H1 (cell line): ENCODE results near the gene RAB10. TPM values are rescaled to one million over a fixed set of nuclear protein-coding genes. Genes with fewer than 3 reads are reported as not detected.

Experiments used
- CTCF ChIA-PET: fragments of 300-600 bp; sonication (Branson Sonifier 250); formaldehyde crosslinking; loops from one replicate; lab custom pipeline; 2021; ENCODE audit not compliant: partially characterized antibody; lab: Charles Lee
- POLR2A ChIA-PET: fragments of 300-600 bp; sonication (Branson Sonifier 250); formaldehyde crosslinking; loops from one replicate; lab custom pipeline; 2021; ENCODE audit warnings: inconsistent platforms; ENCODE audit not compliant: partially characterized antibody; lab: Charles Lee
- DNase-seq, 2 experiments: peaks; one replicate each; pipeline versions ENCODE4 v3.0.0 to v3.0.0-alpha.2; 2010 to 2022; ENCODE audit warnings: low spot score in 2 of 2, low read depth in 1 of 2, mixed read lengths in 1 of 2
- FAIRE-seq: peaks from 2 replicates; lab custom pipeline; 2011; peaks lifted over from hg19 to GRCh38; lab: Jason Lieb, UNC
- H2AFZ ChIP-seq: 2 replicates; pipeline ENCODE4 v1.8.1; 2012; ENCODE audit warnings: low read length, inconsistent platforms
- H2AK5ac ChIP-seq: 2 replicates; pipeline ENCODE4 v1.6.1; 2013; ENCODE audit warnings: low read depth, low read length
- H2BK120ac ChIP-seq: replicated peaks from 2 replicates; pipeline ENCODE3; 2013; ENCODE audit warnings: low read depth, low read length, inconsistent platforms
- H2BK12ac ChIP-seq: 2 replicates; pipeline ENCODE4 v1.6.1; 2013; ENCODE audit warnings: low read depth, low read length
- H2BK15ac ChIP-seq: 2 replicates; pipeline ENCODE4 v1.6.1; 2013; ENCODE audit warnings: low read length
- H2BK20ac ChIP-seq: 2 replicates; pipeline ENCODE4 v1.6.1; 2013; ENCODE audit warnings: low read length
- H2BK5ac ChIP-seq: 2 replicates; pipeline ENCODE4 v1.6.1; 2013; ENCODE audit warnings: low read depth, low read length
- H3K14ac ChIP-seq: 2 replicates; pipeline ENCODE4 v1.6.1; 2013; ENCODE audit warnings: inconsistent platforms; ENCODE audit not compliant: insufficient read length
- H3K18ac ChIP-seq: 2 replicates; pipeline ENCODE4 v1.6.1; 2013; ENCODE audit warnings: low read length; ENCODE audit errors: extremely low read depth
- H3K23ac ChIP-seq: 2 replicates; pipeline ENCODE4 v1.6.1; 2013; ENCODE audit warnings: inconsistent platforms; ENCODE audit not compliant: insufficient read length
- H3K23me2 ChIP-seq: 2 replicates; pipeline ENCODE4 v1.6.1; 2013; ENCODE audit warnings: low read depth, low read length
- H3K27ac ChIP-seq: 2 replicates; pipeline ENCODE4 v1.6.1; 2011; ENCODE audit warnings: low read depth, low read length, inconsistent platforms
- H3K27me3 ChIP-seq, 4 experiments: replicated peaks in 1 of 4; 1 replicate in 1 of 4; 2 replicates in 3 of 4; pipeline versions ENCODE4 v1.6.1 to v1.8.1; 2011 to 2013; ENCODE audit warnings: low read length in 3 of 4, mild to moderate bottlenecking in 3 of 4, inconsistent platforms in 2 of 4, mixed read lengths in 2 of 4, moderate library complexity in 1 of 4; ENCODE audit not compliant: control insufficient read depth in 3 of 4, insufficient read depth in 3 of 4; ENCODE audit errors: extremely low read depth in 1 of 4
- H3K36me3 ChIP-seq, 4 experiments: 2 replicates each; pipeline versions ENCODE4 v1.6.1 to v1.8.1; 2011 to 2013; ENCODE audit warnings: mild to moderate bottlenecking in 4 of 4, low read length in 3 of 4, moderate library complexity in 2 of 4, control low read depth in 1 of 4, inconsistent platforms in 1 of 4; ENCODE audit not compliant: insufficient read depth in 4 of 4, control insufficient read depth in 2 of 4
- H3K4ac ChIP-seq: replicated peaks from 2 replicates; pipeline ENCODE3; 2013; ENCODE audit warnings: low read length, low read depth, mixed read lengths, inconsistent platforms; ENCODE audit not compliant: insufficient read length
- H3K4me1 ChIP-seq, 4 experiments: replicated peaks in 1 of 4; 1 replicate in 1 of 4; 2 replicates in 3 of 4; pipeline versions ENCODE4 v1.6.1 to v1.8.1; 2011 to 2013; ENCODE audit warnings: low read length in 3 of 4, inconsistent platforms in 2 of 4, mixed read lengths in 1 of 4; ENCODE audit not compliant: insufficient read depth in 4 of 4, control insufficient read depth in 3 of 4
- H3K4me2 ChIP-seq, 2 experiments: 2 replicates each; pipeline versions ENCODE4 v1.6.1 to v1.8.1; 2011 to 2013; ENCODE audit warnings: low read depth in 2 of 2, low read length in 2 of 2, control low read depth in 1 of 2, inconsistent platforms in 1 of 2, mild to moderate bottlenecking in 1 of 2; ENCODE audit not compliant: insufficient read depth in 1 of 2
- H3K4me3 ChIP-seq, 4 experiments: fragments of 200-600, 300-600 bp in 1 of 4; sonication (generic), shearing (Covaris generic), sonication (Bioruptor Twin) in 1 of 4; 2 replicates each; pipeline versions ENCODE4 v1.5.1 to v1.8.1; 2011 to 2016; ENCODE audit warnings: low read length in 4 of 4, low read depth in 3 of 4, control low read depth in 2 of 4, inconsistent platforms in 2 of 4, mild to moderate bottlenecking in 2 of 4, mixed read lengths in 1 of 4, moderate library complexity in 1 of 4; ENCODE audit not compliant: insufficient read depth in 2 of 4; ENCODE audit errors: extremely low read depth in 1 of 4
- H3K56ac ChIP-seq: replicated peaks from 2 replicates; pipeline ENCODE3; 2013; ENCODE audit warnings: low read depth, mild to moderate bottlenecking, mixed read lengths, low read length, inconsistent platforms; ENCODE audit not compliant: insufficient read length
- H3K79me1 ChIP-seq: 2 replicates; pipeline ENCODE4 v1.6.1; 2013; ENCODE audit warnings: low read depth, low read length, control low read depth
- H3K79me2 ChIP-seq, 2 experiments: 2 replicates each; pipeline versions ENCODE4 v1.6.1 to v1.8.1; 2012 to 2013; ENCODE audit warnings: low read length in 2 of 2, mild to moderate bottlenecking in 2 of 2, inconsistent platforms in 1 of 2; ENCODE audit not compliant: insufficient read depth in 2 of 2, control insufficient read depth in 1 of 2
- H3K9ac ChIP-seq, 4 experiments: replicated peaks in 1 of 4; 1 replicate in 1 of 4; 2 replicates in 3 of 4; pipeline versions ENCODE4 v1.6.1 to v1.8.1; 2011 to 2013; ENCODE audit warnings: low read depth in 3 of 4, low read length in 3 of 4, control low read depth in 2 of 4, mild to moderate bottlenecking in 2 of 4, moderate library complexity in 2 of 4, inconsistent platforms in 1 of 4; ENCODE audit errors: extremely low read depth in 1 of 4
- H3K9me3 ChIP-seq, 2 experiments: 2 replicates each; pipeline versions ENCODE4 v1.6.1 to v1.8.1; 2012 to 2013; ENCODE audit warnings: mild to moderate bottlenecking in 2 of 2, moderate library complexity in 2 of 2, control low read depth in 1 of 2, inconsistent platforms in 1 of 2, low read depth in 1 of 2, low read length in 1 of 2, mixed read lengths in 1 of 2; ENCODE audit not compliant: insufficient read depth in 2 of 2
- H4K20me1 ChIP-seq, 2 experiments: replicated peaks in 1 of 2; 2 replicates each; pipeline versions ENCODE3 to v1.8.1; 2011 to 2013; ENCODE audit warnings: inconsistent platforms in 2 of 2, low read length in 2 of 2, mild to moderate bottlenecking in 1 of 2; ENCODE audit not compliant: insufficient read depth in 2 of 2, control insufficient read depth in 1 of 2
- H4K5ac ChIP-seq: 2 replicates; pipeline ENCODE4 v1.6.1; 2013; ENCODE audit warnings: low read length, low read depth, mixed read lengths, inconsistent platforms; ENCODE audit not compliant: insufficient read length
- H4K8ac ChIP-seq: 2 replicates; pipeline ENCODE4 v1.8.0; 2013; ENCODE audit warnings: mild to moderate bottlenecking, moderate library complexity, low read length, inconsistent platforms; ENCODE audit not compliant: insufficient read depth; ENCODE audit errors: extremely low read depth
- H4K91ac ChIP-seq: replicated peaks from 2 replicates; pipeline ENCODE3; 2013; ENCODE audit warnings: low read length, mixed read lengths, inconsistent platforms; ENCODE audit not compliant: insufficient read length
- BCL11A ChIP-seq, 2 experiments: IDR thresholded peaks; one replicate each; pipeline ENCODE4 v1.6.1; 2011; ENCODE audit warnings: low read depth in 2 of 2, low read length in 2 of 2, mild to moderate bottlenecking in 2 of 2
- EGR1 ChIP-seq: IDR thresholded peaks from 2 replicates; pipeline ENCODE4 v1.6.1; 2011; ENCODE audit warnings: low read depth, low read length, borderline replicate concordance
- HDAC2 ChIP-seq, 2 experiments: fragments of 300-600 bp in 1 of 2; sonication (generic) in 1 of 2; IDR thresholded peaks; 2 replicates each; pipeline ENCODE4 v1.6.1; 2011 to 2012; ENCODE audit warnings: low read depth in 2 of 2, low read length in 2 of 2, mild to moderate bottlenecking in 2 of 2, moderate library complexity in 2 of 2, borderline replicate concordance in 1 of 2, inconsistent platforms in 1 of 2
- HDAC6 ChIP-seq: IDR thresholded peaks from one replicate; pipeline ENCODE4 v1.7.1; 2012; ENCODE audit warnings: low read depth, mild to moderate bottlenecking, inconsistent platforms, low read length, moderate library complexity
- NANOG ChIP-seq: IDR thresholded peaks from 2 replicates; pipeline ENCODE4 v1.6.1; 2011; ENCODE audit warnings: low read length, low read depth, mild to moderate bottlenecking, inconsistent platforms; ENCODE audit not compliant: insufficient read depth, poor library complexity, severe bottlenecking
- NRF1 ChIP-seq: IDR thresholded peaks from 2 replicates; pipeline ENCODE4 v1.6.1; 2011; ENCODE audit warnings: mild to moderate bottlenecking, low read depth, low read length, improper control_type of control experiment
- PHF8 ChIP-seq: fragments of 200-600 bp; sonication (generic); conservative IDR thresholded peaks from 2 replicates; pipeline ENCODE4 v1.7.1; 2012; ENCODE audit warnings: low read depth, mild to moderate bottlenecking, inconsistent platforms, low read length, moderate library complexity
- TAF7 ChIP-seq: optimal IDR thresholded peaks from 2 replicates; pipeline ENCODE3; 2011; ENCODE audit warnings: low read depth, mild to moderate bottlenecking, inconsistent platforms, low read length, moderate library complexity, borderline replicate concordance
- TCF12 ChIP-seq: IDR thresholded peaks from 2 replicates; pipeline ENCODE4 v1.6.1; 2011; ENCODE audit warnings: low read depth, mild to moderate bottlenecking, low read length
- WGBS, 2 experiments: shearing (Covaris generic) in 1 of 2; methylation state at CpG; one replicate each; pipeline versions ENCODE4 v1.1.6 to v1.1.7; 2013 to 2015; ENCODE audit warnings: low lambda C conversion rate in 2 of 2, mixed read lengths in 2 of 2, inconsistent platforms in 1 of 2, low coverage in 1 of 2, missing lambda C conversion rate in 1 of 2; ENCODE audit not compliant: insufficient replicate concordance in 2 of 2, insufficient coverage in 1 of 2, insufficient read length in 1 of 2; ENCODE audit errors: extremely low coverage in 1 of 2, missing lambda C conversion rate in 1 of 2; 5-methylcytosine and 5-hydroxymethylcytosine counted together
- polyA plus RNA-seq, 7 experiments: library from polyadenylated mRNA; depleted of rRNA in 3 of 7; stranded (reverse) in 5 of 7; unstranded in 2 of 7; fragments of >200 nt in 5 of 7; fragments of 200-250 nt in 2 of 7; gene quantifications; 1 replicate in 5 of 7; 2 replicates in 1 of 7; 4 replicates in 1 of 7; pipeline versions ENCODE4 v1.2.1 to v1.2.3, GENCODE V29; 2011 to 2013; ENCODE audit warnings: missing spikeins in 2 of 7, mixed read lengths in 2 of 7
- total RNA-seq: library from RNA; stranded (reverse); fragmentation: NEBNext Ultra II Directional; extraction: Animal tissue kit (Norgen Biotek cat#: 25700); gene quantifications from 2 replicates; pipeline ENCODE4 v1.2.1, GENCODE V29; 2021

Gene RAB10
- total and polyA plus RNA-seq, 2 of the 8 experiments (the other 6 are each of a cell fraction or from before 2014, with no cell fraction given): 42.6 to 136 TPM

DNA sequence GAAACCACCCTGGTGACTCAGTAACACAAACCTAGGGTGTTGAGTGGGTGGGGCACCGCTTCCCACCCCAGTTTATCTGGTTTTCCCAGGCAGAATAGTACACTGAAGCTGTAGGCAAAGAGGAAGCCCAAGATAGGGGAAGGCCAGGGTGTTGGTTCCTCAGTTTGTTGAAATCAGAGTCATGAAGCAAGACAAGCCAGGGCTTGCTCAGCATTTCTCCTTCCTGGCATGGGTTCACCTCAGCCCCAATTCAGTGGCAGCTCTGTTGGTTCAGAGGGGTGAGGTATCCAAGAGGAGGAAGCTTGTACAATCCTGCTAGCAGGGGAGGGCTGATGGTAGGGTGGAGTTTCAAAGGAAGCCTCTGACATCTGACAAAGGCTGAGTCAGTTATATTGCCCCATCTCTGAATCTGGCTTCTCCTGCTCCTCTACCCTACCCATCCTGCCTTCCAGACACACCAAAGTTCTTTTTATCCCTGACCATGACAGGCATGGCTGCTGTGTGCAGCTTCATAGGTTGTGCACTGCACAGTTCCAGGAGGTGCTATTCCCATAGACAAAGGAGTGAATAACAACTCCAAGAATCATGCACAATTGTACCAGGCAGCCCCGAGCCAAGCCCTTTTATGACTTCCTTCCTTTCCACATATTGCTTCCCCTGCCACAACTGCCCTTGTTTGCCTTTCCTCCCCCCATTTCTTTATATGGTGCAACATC lies 24.9 kb upstream of the RAB10 start:
- Histone ChIP-seq H3K36me3 (no peaks in the 10 kb centered on the region), H3K4me2 (no peak overlapping the region), H3K18ac (no peak overlapping the region), H3K9ac (no peak overlapping the region), H2BK120ac (no peak overlapping the region), H3K27ac (no peak overlapping the region), H3K27me3 (no peaks in the 10 kb centered on the region), H2AK5ac (no peak overlapping the region), H3K79me2 (no peaks in the 10 kb centered on the region), H2BK15ac (no peak overlapping the region), H2BK20ac (no peak overlapping the region; the same call in 1 of the 2 replicates)
- ChIA-PET POLR2A (interaction anchor here (3.7 kb wide), 1 partner anchor 25 kb away, joined by 16 read pairs; the partner anchor contains the start of gene RAB10), CTCF (interaction anchor here (1.5 to 2.0 kb wide), 3 partner anchors 9 to 22 kb away, joined by 4 to 7 read pairs (median 6); no protein-coding TSS in a partner anchor)
- DNase-seq (no peak), FAIRE-seq (no peak)
- TF ChIP-seq BCL11A (IDR thresholded peaks at IDR 0.05; ENCODE audit: low read depth in 2 of 2, low read length in 2 of 2): no peak
- TF ChIP-seq NRF1: no peak
- no peak for TF ChIP-seq HDAC6
- no peak for TF ChIP-seq HDAC2 (IDR thresholded peaks at IDR 0.05; ENCODE audit: borderline replicate concordance in 1 of 2, low read depth in 2 of 2, low read length in 2 of 2)
- no peak for TF ChIP-seq PHF8
- TF ChIP-seq EGR1: no peak
- no peak for TF ChIP-seq TCF12
- no peak for TF ChIP-seq NANOG
- no peak for TF ChIP-seq TAF7
- TF ChIP-seq, all 59 proteins: peak for 0
- no peak overlapping the region for H4K91ac ChIP-seq
- H3K23me2 ChIP-seq: no peaks in the 10 kb centered on the region; the same call in 1 of the 2 replicates
- H4K8ac ChIP-seq: no peak overlapping the region
- no peak overlapping the region for H4K5ac ChIP-seq
- 96% methylated on average over 2 of the region's 2 CpGs; no CpG with 5 or more reads in 1 of the 2 experiments for whole genome bisulfite sequencing, 2 experiments
- peak overlapping the region; percentile 25; the same call in 1 of the 2 replicates for H2AFZ ChIP-seq
- H2BK12ac ChIP-seq: no peak overlapping the region
- H3K14ac ChIP-seq: no peak overlapping the region
- H4K20me1 ChIP-seq: no peaks in the 10 kb centered on the region
- H3K4ac ChIP-seq: no peak overlapping the region
- peaks cover 3 to 8% (median 4%) of the 10 kb centered on the region in 4 experiments; a peak in 4 of 7 replicates for H3K4me1 ChIP-seq
- H3K56ac ChIP-seq: no peak overlapping the region
- H3K9me3 ChIP-seq: no peaks in the 10 kb centered on the region
- H3K4me3 ChIP-seq: no peak overlapping the region
- H2BK5ac ChIP-seq: no peak overlapping the region; the same call in 1 of the 2 replicates
- no peaks in the 10 kb centered on the region for H3K79me1 ChIP-seq
- H3K23ac ChIP-seq: no peak overlapping the region
